Measurements from ENCODE around the gene RBSN.

The RBSN gene

GRCh38 chr3:15043408-15044171 is 55.4 kb downstream of the RBSN start:
- H3K27ac ChIP-seq (replicated peaks) = no peak overlapping the region
- H3K27me3 ChIP-seq (ENCODE audit: insufficient read depth, poor library complexity, severe bottlenecking) = no peaks in the 10 kb centered on the region
- no peak for TF ChIP-seq REST (IDR thresholded peaks at IDR 0.05; ENCODE audit: insufficient replicate concordance, low read depth)
- TF ChIP-seq GABPA (IDR thresholded peaks at IDR 0.05; ENCODE audit: low read depth) = no peak
- TF ChIP-seq CTCF (IDR thresholded peaks at IDR 0.05; ENCODE audit: insufficient read depth, low read length) = no peak
- no peak for TF ChIP-seq SPI1 (IDR thresholded peaks at IDR 0.05; ENCODE audit: borderline replicate concordance, low read depth)
- no peak overlapping the region for H3K4me3 ChIP-seq (replicated peaks; ENCODE audit: insufficient read depth, low read length)
- DNase-seq (ENCODE audit: low read depth in 1 of 2, low spot score in 1 of 2) = no peak

- TF ChIP-seq POLR2AphosphoS5 (IDR thresholded peaks at IDR 0.05; ENCODE audit: low read depth) = no peak
- TF ChIP-seq CTCF (IDR thresholded peaks at IDR 0.05; ENCODE audit: insufficient read depth, low read length) = no peak
- no peak for TF ChIP-seq GABPA (IDR thresholded peaks at IDR 0.05; ENCODE audit: low read depth)
- no peak for TF ChIP-seq REST (IDR thresholded peaks at IDR 0.05; ENCODE audit: insufficient replicate concordance, low read depth)
- no peak for TF ChIP-seq SPI1 (IDR thresholded peaks at IDR 0.05; ENCODE audit: borderline replicate concordance, low read depth)
- no peak for DNase-seq (ENCODE audit: low read depth in 1 of 2, low spot score in 1 of 2)
- Histone ChIP-seq H3K27ac (replicated peaks) (no peak overlapping the region), H3K4me3 (replicated peaks; ENCODE audit: insufficient read depth, low read length) (no peak overlapping the region), H3K27me3 (ENCODE audit: insufficient read depth, poor library complexity, severe bottlenecking) (no peaks in the 10 kb centered on the region)
These were observed 56.0 kb downstream of the RBSN start for GRCh38 chr3:15042936-15043335.

GRCh38 chr3:15041950-15042349 is 57.0 kb downstream of the RBSN start:
- no peak for TF ChIP-seq SPI1 (IDR thresholded peaks at IDR 0.05; ENCODE audit: borderline replicate concordance, low read depth)
- no peak for TF ChIP-seq REST (IDR thresholded peaks at IDR 0.05; ENCODE audit: insufficient replicate concordance, low read depth)
- DNase-seq (ENCODE audit: low read depth in 1 of 2, low spot score in 1 of 2) = no peak
- no peaks in the 10 kb centered on the region for H3K27me3 ChIP-seq (ENCODE audit: insufficient read depth, poor library complexity, severe bottlenecking)
- H3K4me3 ChIP-seq (replicated peaks; ENCODE audit: insufficient read depth, low read length) = no peak overlapping the region
- no peak overlapping the region for H3K27ac ChIP-seq (replicated peaks)
